Measurements from ENCODE around the gene INTU. TPM values are rescaled to one million over a fixed set of nuclear protein-coding genes. Genes with fewer than 3 reads are reported as not detected.

INTU gene
- total RNA-seq, 2 experiments from 2014 or later, result 0.16 to 0.29 TPM

DNA sequence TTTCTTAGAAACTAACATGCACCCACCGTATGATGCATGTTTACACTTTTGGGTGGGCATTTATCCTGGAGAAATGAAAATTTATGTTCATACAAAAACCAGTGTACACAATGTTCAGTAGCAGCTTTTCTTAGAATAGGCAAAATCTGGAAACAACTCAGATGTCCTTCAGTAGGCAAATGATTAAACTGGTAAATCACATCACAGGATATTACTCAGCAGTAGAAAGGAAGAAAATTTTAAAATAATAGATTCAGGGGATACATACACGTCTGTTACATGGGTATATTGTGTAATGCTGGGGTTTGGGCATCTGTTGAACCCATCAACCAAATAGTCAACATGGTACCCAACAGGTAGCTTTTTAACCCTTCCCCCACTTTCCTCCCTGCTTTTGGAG lies 124.1 kb downstream of the INTU start:
- DNase-seq (no peak), ATAC-seq (no peak)
- H3K27ac Mint-ChIP-seq, result no peak overlapping the region
- no peaks in the 10 kb centered on the region for H3K36me3 Mint-ChIP-seq (ENCODE audit: low read depth)
- TF ChIP-seq CTCF (IDR thresholded peaks at IDR 0.05), result no peak
- H3K9me3 Mint-ChIP-seq, result peaks cover 2% of the 10 kb centered on the region
- ChIA-PET CTCF (no interaction called here), POLR2A (no interaction called here)
- intact Hi-C loops (cut with micrococcal nuclease), result no loop called here
- no peaks in the 10 kb centered on the region for H3K4me1 Mint-ChIP-seq (ENCODE audit: low read depth)
- H3K27me3 Mint-ChIP-seq, result peaks cover 3% of the 10 kb centered on the region
- H3K4me3 Mint-ChIP-seq, result no peak overlapping the region

GRCh38 chr4:127759228-127759820 lies 126.6 kb downstream of the INTU start:
- ChIA-PET CTCF (no interaction called here), POLR2A (no interaction called here)
- Mint-ChIP-seq H3K4me1 (ENCODE audit: low read depth) (no peaks in the 10 kb centered on the region), H3K27me3 (peaks cover 1% of the 10 kb centered on the region), H3K27ac (no peak overlapping the region), H3K4me3 (no peak overlapping the region), H3K36me3 (ENCODE audit: low read depth) (no peaks in the 10 kb centered on the region), H3K9me3 (peaks cover 2% of the 10 kb centered on the region)
- no peak for DNase-seq
- TF ChIP-seq CTCF (IDR thresholded peaks at IDR 0.05), result no peak
- ATAC-seq, result no peak
- intact Hi-C loops (cut with micrococcal nuclease), result no loop called here

GRCh38 chr4:127759893-127760292 lies 127.1 kb downstream of the INTU start:
- no peaks in the 10 kb centered on the region for H3K36me3 Mint-ChIP-seq (ENCODE audit: low read depth)
- no peak overlapping the region for H3K27ac Mint-ChIP-seq
- no peaks in the 10 kb centered on the region for H3K4me1 Mint-ChIP-seq (ENCODE audit: low read depth)
- ChIA-PET CTCF (no interaction called here), POLR2A (no interaction called here)
- no peak for ATAC-seq
- peaks cover 1% of the 10 kb centered on the region for H3K27me3 Mint-ChIP-seq
- TF ChIP-seq CTCF (IDR thresholded peaks at IDR 0.05), result no peak
- no peak for DNase-seq
- H3K9me3 Mint-ChIP-seq, result peaks cover 2% of the 10 kb centered on the region
- H3K4me3 Mint-ChIP-seq, result no peak overlapping the region
- intact Hi-C loops (cut with micrococcal nuclease), result no loop called here

- no peak for ATAC-seq
- intact Hi-C loops (cut with micrococcal nuclease), result no loop called here
- H3K27me3 Mint-ChIP-seq, result peaks cover 17% of the 10 kb centered on the region
- no peak for DNase-seq
- CTCF ChIA-PET, result no interaction called here
- peaks cover 7% of the 10 kb centered on the region for H3K4me1 Mint-ChIP-seq (ENCODE audit: low read depth)
- POLR2A ChIA-PET, result no interaction called here
- no peak overlapping the region for H3K27ac Mint-ChIP-seq
- H3K36me3 Mint-ChIP-seq (ENCODE audit: low read depth), result no peaks in the 10 kb centered on the region
- no peak for TF ChIP-seq CTCF (IDR thresholded peaks at IDR 0.05)
- no peak overlapping the region for H3K4me3 Mint-ChIP-seq
- H3K9me3 Mint-ChIP-seq, result no peaks in the 10 kb centered on the region
These were observed 138.9 kb downstream of the INTU start for GRCh38 chr4:127771535-127772275.

- no peaks in the 10 kb centered on the region for H3K36me3 Mint-ChIP-seq (ENCODE audit: low read depth)
- H3K9me3 Mint-ChIP-seq, result no peaks in the 10 kb centered on the region
- no peak overlapping the region for H3K4me3 Mint-ChIP-seq
- no peak for ATAC-seq
- peaks cover 25% of the 10 kb centered on the region for H3K27me3 Mint-ChIP-seq
- ChIA-PET CTCF (no interaction called here), POLR2A (no interaction called here)
- DNase-seq, result no peak
- H3K4me1 Mint-ChIP-seq (ENCODE audit: low read depth), result peaks cover 8% of the 10 kb centered on the region
- no peak for TF ChIP-seq CTCF (IDR thresholded peaks at IDR 0.05)
- intact Hi-C loops (cut with micrococcal nuclease), result no loop called here
- no peak overlapping the region for H3K27ac Mint-ChIP-seq
These were observed 140.3 kb downstream of the INTU start for GRCh38 chr4:127772769-127773671.
